BLaER1 (cell line): ENCODE results near the gene DMRT3.

Experiments used
- H3K27ac ChIP-seq: shearing (Covaris generic); formaldehyde crosslinking; 2 replicates; pipeline ENCODE4 v1.8.1; 2022
- H3K27me3 ChIP-seq: shearing (Covaris generic); formaldehyde crosslinking; 2 replicates; pipeline ENCODE4 v1.8.1; 2022
- H3K36me3 ChIP-seq: shearing (Covaris generic); formaldehyde crosslinking; 2 replicates; pipeline ENCODE4 v1.8.1; 2022
- H3K4me1 ChIP-seq: shearing (Covaris generic); formaldehyde crosslinking; 2 replicates; pipeline ENCODE4 v1.8.1; 2022
- H3K4me2 ChIP-seq: shearing (Covaris generic); formaldehyde crosslinking; 2 replicates; pipeline ENCODE4 v1.8.1; 2022
- H3K4me3 ChIP-seq: shearing (Covaris generic); formaldehyde crosslinking; 2 replicates; pipeline ENCODE4 v1.8.1; 2022
- H3K9ac ChIP-seq: shearing (Covaris generic); formaldehyde crosslinking; 2 replicates; pipeline ENCODE4 v1.8.1; 2022
- H3K9me3 ChIP-seq: shearing (Covaris generic); formaldehyde crosslinking; 2 replicates; pipeline ENCODE4 v1.8.1; 2022
- H4K20me1 ChIP-seq: shearing (Covaris generic); formaldehyde crosslinking; 2 replicates; pipeline ENCODE4 v1.8.1; 2022
- Cebpa-rat ChIP-seq: shearing (Covaris generic); IDR thresholded peaks from 2 replicates; pipeline ENCODE4 v1.8.1; 2022

Gene DMRT3

DNA sequence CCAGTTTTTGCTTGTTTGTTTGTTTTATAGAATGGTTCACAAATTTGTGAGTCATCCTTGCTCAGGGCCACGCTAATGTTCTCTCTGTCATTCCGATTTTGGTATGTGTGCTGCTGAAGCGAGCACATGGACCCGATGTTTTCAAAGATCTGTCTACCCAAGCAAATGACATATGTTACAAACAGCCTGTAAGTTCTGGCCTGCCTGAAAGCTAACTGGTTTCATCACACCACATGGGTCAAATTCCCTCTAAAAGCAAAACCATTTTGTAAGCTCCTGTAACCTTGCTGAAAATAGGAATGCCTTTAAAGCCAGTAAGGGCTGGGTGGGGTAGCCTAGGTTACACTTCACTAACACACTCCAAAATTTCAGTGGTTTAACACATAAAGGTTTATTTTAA lies 25.4 kb downstream of the DMRT3 start:
- H4K20me1 ChIP-seq = no peaks in the 10 kb centered on the region
- no peak overlapping the region for H3K4me3 ChIP-seq
- H3K4me1 ChIP-seq = no peaks in the 10 kb centered on the region
- H3K27me3 ChIP-seq = no peaks in the 10 kb centered on the region
- H3K36me3 ChIP-seq = no peaks in the 10 kb centered on the region
- no peak for TF ChIP-seq Cebpa-rat
- no peak overlapping the region for H3K4me2 ChIP-seq
- peaks cover 11% of the 10 kb centered on the region for H3K9me3 ChIP-seq
- H3K9ac ChIP-seq = no peak overlapping the region
- H3K27ac ChIP-seq = no peak overlapping the region

GRCh38 chr9:1002678-1003077 lies 26.2 kb downstream of the DMRT3 start:
- no peak overlapping the region for H3K4me2 ChIP-seq
- no peak overlapping the region for H3K27ac ChIP-seq
- no peaks in the 10 kb centered on the region for H3K27me3 ChIP-seq
- H3K9ac ChIP-seq = no peak overlapping the region
- TF ChIP-seq Cebpa-rat = no peak
- no peaks in the 10 kb centered on the region for H3K36me3 ChIP-seq
- H4K20me1 ChIP-seq = no peaks in the 10 kb centered on the region
- H3K4me1 ChIP-seq = no peaks in the 10 kb centered on the region
- H3K4me3 ChIP-seq = no peak overlapping the region
- peaks cover 10% of the 10 kb centered on the region for H3K9me3 ChIP-seq

GRCh38 chr9:1005043-1005667 lies 28.7 kb downstream of the DMRT3 start:
- Histone ChIP-seq H3K27me3 (no peaks in the 10 kb centered on the region), H4K20me1 (no peaks in the 10 kb centered on the region), H3K4me2 (no peak overlapping the region)

GRCh38 chr9:1007312-1007711 lies 30.9 kb downstream of the DMRT3 start:
- no peak overlapping the region for H3K27ac ChIP-seq
- TF ChIP-seq Cebpa-rat = no peak

More at GRCh38 chr9:1005043-1005667, 28.7 kb downstream of the DMRT3 start:
- no peak overlapping the region for H3K9ac ChIP-seq
- no peak overlapping the region for H3K27ac ChIP-seq
- H3K36me3 ChIP-seq = no peaks in the 10 kb centered on the region
- H3K4me3 ChIP-seq = no peak overlapping the region
- TF ChIP-seq Cebpa-rat = no peak
- peaks cover 5% of the 10 kb centered on the region; the same call in 1 of the 2 replicates for H3K4me1 ChIP-seq
- H3K9me3 ChIP-seq = no peaks in the 10 kb centered on the region

DNA sequence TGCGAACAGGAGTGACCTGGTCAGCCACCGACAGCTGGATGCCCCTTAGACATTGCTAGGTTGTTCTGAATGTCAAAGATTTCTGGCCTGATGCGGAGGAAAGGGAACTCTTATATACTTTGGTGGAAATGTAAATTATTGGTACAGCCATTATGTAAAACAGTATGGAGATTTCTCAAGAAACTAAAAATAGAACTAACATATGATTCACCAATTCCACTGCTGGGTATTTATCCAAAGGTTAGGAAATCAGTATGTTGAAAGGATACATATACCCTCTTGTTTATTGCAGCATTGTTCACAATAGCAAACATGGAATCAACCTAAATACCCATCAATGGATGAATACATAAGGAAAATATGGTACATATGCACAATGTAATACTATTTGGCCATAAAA lies 31.8 kb downstream of the DMRT3 start:
- H4K20me1 ChIP-seq = no peaks in the 10 kb centered on the region
- no peaks in the 10 kb centered on the region for H3K36me3 ChIP-seq
- H3K9ac ChIP-seq = no peak overlapping the region
- H3K9me3 ChIP-seq = no peaks in the 10 kb centered on the region
- H3K4me3 ChIP-seq = no peak overlapping the region
- H3K4me2 ChIP-seq = no peak overlapping the region
- H3K4me1 ChIP-seq = peaks cover 6% of the 10 kb centered on the region; the same call in 1 of the 2 replicates
- no peak overlapping the region for H3K27ac ChIP-seq
- no peaks in the 10 kb centered on the region for H3K27me3 ChIP-seq
- TF ChIP-seq Cebpa-rat = no peak

More at GRCh38 chr9:1007312-1007711, 30.9 kb downstream of the DMRT3 start:
- H3K36me3 ChIP-seq = no peaks in the 10 kb centered on the region
- H3K4me3 ChIP-seq = no peak overlapping the region
- H3K4me1 ChIP-seq = peaks cover 6% of the 10 kb centered on the region; the same call in 1 of the 2 replicates
- H3K4me2 ChIP-seq = no peak overlapping the region
- H3K27me3 ChIP-seq = no peaks in the 10 kb centered on the region
- no peak overlapping the region for H3K9ac ChIP-seq
- H4K20me1 ChIP-seq = no peaks in the 10 kb centered on the region
- H3K9me3 ChIP-seq = no peaks in the 10 kb centered on the region

DNA sequence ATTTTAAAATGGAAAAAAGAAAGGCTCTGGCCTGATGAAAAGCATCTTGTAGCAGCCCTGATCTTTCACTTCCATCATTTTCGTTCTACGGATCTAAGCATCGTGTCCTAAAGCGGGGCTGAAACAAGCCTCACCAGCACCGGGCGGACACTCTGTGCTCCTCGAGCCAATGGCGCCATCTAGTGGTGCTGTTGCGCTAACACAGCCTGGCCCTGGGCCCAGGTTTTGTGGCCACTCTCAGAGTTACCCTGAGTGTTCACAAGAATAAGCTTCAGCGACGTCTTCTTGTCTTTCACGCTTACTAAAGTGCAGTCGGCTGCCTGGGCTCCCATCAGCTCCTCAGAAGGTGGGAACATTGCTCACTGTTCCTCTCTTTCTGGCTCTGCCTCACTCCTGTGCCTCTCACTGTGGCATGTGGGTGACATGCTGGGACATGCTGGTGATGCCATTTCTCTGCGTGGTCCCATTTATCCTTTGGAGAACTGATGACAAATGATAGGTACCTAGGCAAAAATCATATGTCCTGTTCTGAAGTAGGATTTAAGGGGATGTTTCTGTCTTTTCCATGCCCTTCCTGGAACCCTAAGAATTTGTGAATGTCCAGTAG lies 32.7 kb downstream of the DMRT3 start:
- Histone ChIP-seq H3K9me3 (no peaks in the 10 kb centered on the region), H3K36me3 (no peaks in the 10 kb centered on the region), H3K4me3 (no peak overlapping the region), H3K27ac (no peak overlapping the region), H4K20me1 (no peaks in the 10 kb centered on the region), H3K27me3 (no peaks in the 10 kb centered on the region), H3K4me2 (no peak overlapping the region), H3K4me1 (peaks cover 6% of the 10 kb centered on the region; the same call in 1 of the 2 replicates), H3K9ac (no peak overlapping the region)
- TF ChIP-seq Cebpa-rat = no peak

GRCh38 chr9:1013021-1013420 lies 36.6 kb downstream of the DMRT3 start:
- Histone ChIP-seq H3K27me3 (no peaks in the 10 kb centered on the region), H3K4me1 (peaks cover 6% of the 10 kb centered on the region; the same call in 1 of the 2 replicates), H3K36me3 (no peaks in the 10 kb centered on the region), H3K9ac (no peak overlapping the region), H3K4me3 (no peak overlapping the region), H3K27ac (no peak overlapping the region), H3K4me2 (no peak overlapping the region), H4K20me1 (no peaks in the 10 kb centered on the region), H3K9me3 (no peaks in the 10 kb centered on the region)
- TF ChIP-seq Cebpa-rat = no peak

DNA sequence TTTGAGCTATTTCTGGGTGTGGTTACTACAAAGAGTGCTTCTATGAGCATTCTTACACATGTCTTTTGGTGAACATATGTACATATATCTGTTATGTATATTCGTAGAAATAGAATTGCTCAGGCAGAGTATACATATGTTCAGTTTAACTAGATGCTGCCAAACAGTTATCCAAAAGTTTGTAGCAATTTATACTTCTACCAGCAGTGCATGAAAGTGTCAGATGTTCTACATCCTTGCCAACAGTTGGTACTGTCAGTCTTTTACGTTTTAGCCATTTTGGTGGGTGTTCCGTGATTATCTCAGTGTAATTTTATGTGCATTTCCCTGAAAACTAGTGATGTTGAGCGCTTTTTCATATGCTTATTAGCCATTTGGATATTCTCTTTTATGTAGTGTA lies 37.8 kb downstream of the DMRT3 start:
- no peak overlapping the region for H3K27ac ChIP-seq
- H3K27me3 ChIP-seq = no peaks in the 10 kb centered on the region
- no peaks in the 10 kb centered on the region for H4K20me1 ChIP-seq
- TF ChIP-seq Cebpa-rat = no peak
- peaks cover 6% of the 10 kb centered on the region; the same call in 1 of the 2 replicates for H3K4me1 ChIP-seq
- H3K9ac ChIP-seq = no peak overlapping the region
- no peaks in the 10 kb centered on the region for H3K9me3 ChIP-seq
- H3K36me3 ChIP-seq = no peaks in the 10 kb centered on the region
- H3K4me2 ChIP-seq = no peak overlapping the region
- H3K4me3 ChIP-seq = no peak overlapping the region

DNA sequence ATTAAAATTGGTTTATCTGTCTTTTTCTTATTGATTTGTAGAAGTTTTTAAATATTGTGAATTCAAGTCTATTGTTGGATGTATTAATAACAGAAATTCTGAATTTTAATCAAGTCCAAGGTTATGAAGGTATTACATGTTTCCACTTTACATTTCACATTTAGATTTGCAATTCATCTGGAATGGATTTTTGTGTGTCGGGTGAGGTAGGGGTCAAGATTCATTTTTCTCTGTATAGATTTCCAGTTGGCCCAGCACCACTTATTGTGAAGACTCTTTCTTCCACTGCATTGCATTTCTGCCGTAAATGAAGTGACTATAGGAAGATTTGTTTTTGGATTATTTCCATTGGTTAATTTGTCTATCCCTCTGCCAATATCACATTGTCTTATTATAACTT lies 38.2 kb downstream of the DMRT3 start:
- H3K27me3 ChIP-seq = no peaks in the 10 kb centered on the region
- no peak overlapping the region for H3K4me2 ChIP-seq
- H3K9ac ChIP-seq = no peak overlapping the region
- no peaks in the 10 kb centered on the region for H4K20me1 ChIP-seq
- no peaks in the 10 kb centered on the region for H3K9me3 ChIP-seq
- TF ChIP-seq Cebpa-rat = no peak
- no peak overlapping the region for H3K27ac ChIP-seq
- H3K4me3 ChIP-seq = no peak overlapping the region
- H3K36me3 ChIP-seq = no peaks in the 10 kb centered on the region
- peaks cover 6% of the 10 kb centered on the region; the same call in 1 of the 2 replicates for H3K4me1 ChIP-seq

DNA sequence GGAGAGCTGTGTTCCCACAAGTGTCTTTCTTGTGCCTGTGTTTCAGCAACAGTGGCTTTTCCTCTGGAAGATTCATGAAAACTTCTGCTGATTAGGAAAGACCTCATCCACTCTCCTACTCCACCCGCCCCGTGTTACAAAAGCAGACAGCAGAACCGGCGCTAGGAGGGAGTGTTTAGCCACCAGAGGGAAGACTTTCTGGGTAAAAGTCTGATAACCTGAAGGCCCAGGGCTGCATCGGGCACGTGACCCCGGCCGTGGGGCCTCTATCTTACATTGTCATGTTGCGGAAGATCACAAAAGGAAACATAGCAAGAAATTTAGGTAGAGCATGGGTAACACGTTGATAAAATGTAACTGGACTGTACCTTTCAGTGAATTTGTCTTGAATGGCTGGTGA lies 41.7 kb downstream of the DMRT3 start:
- Histone ChIP-seq H3K9me3 (peaks cover 12% of the 10 kb centered on the region), H3K9ac (no peak overlapping the region)
- no peak for TF ChIP-seq Cebpa-rat

More for the DNA sequence above, 41.7 kb downstream of the DMRT3 start:
- Histone ChIP-seq H3K36me3 (no peaks in the 10 kb centered on the region), H3K4me3 (no peak overlapping the region), H3K4me2 (no peak overlapping the region), H3K27ac (no peak overlapping the region), H4K20me1 (no peaks in the 10 kb centered on the region), H3K4me1 (no peaks in the 10 kb centered on the region), H3K27me3 (no peaks in the 10 kb centered on the region)
